GM12891 (cell line): ENCODE results near the gene INSIG2.

Source experiments
- PAX5 ChIP-seq: IDR thresholded peaks from 2 replicates; pipeline ENCODE4 v1.6.1; 2011; ENCODE audit warnings: low read length, moderate library complexity, mild to moderate bottlenecking; ENCODE audit not compliant: insufficient read depth, severe bottlenecking
- POLR2A ChIP-seq: IDR thresholded peaks from 2 replicates; pipeline ENCODE4 v1.6.1; 2011; ENCODE audit warnings: low read depth, low read length, control low read depth
- POLR2AphosphoS5 ChIP-seq: IDR thresholded peaks from 2 replicates; pipeline ENCODE4 v1.6.1; 2011; ENCODE audit warnings: low read depth, low read length, control low read depth
- POU2F2 ChIP-seq: IDR thresholded peaks from 2 replicates; pipeline ENCODE4 v1.6.1; 2011; ENCODE audit warnings: low read depth, mild to moderate bottlenecking, control low read depth, low read length, moderate library complexity
- SPI1 ChIP-seq: IDR thresholded peaks from 2 replicates; pipeline ENCODE4 v1.6.1; 2011; ENCODE audit warnings: low read depth, low read length, control low read depth
- TAF1 ChIP-seq: IDR thresholded peaks from 2 replicates; pipeline ENCODE4 v1.6.1; 2011; ENCODE audit warnings: low read depth, low read length, control low read depth

GRCh38 chr2:118119761-118120400 lies 31.6 kb downstream of the INSIG2 start:
- TF ChIP-seq POLR2AphosphoS5 (no peak), TAF1 (no peak), POLR2A (no peak), PAX5 (no peak), SPI1 (no peak), POU2F2 (no peak)
